Esophagus squamous epithelium (tissue), 4 donors: ENCODE measurements around the gene KCNH4.

Experiments used
- POLR2A ChIP-seq, 4 donors: fragments of 450-650 bp; IDR thresholded peaks; one replicate each; pipeline ENCODE4 v1.6.1; 2017; ENCODE audit warnings: antibody characterized with exemption in 4 of 4, mild to moderate bottlenecking in 4 of 4, moderate library complexity in 3 of 4
- TF ChIP-seq, protein P1 (sequence below), 6 experiments: fragments of 450-650 bp in 4 of 6; fragments of 200-600 bp in 2 of 6; sonication (generic) in 2 of 6; IDR thresholded peaks; one replicate each; pipeline ENCODE4 v1.5.1; 2016 to 2019; ENCODE audit warnings: antibody characterized with exemption in 6 of 6, mild to moderate bottlenecking in 4 of 6, moderate library complexity in 4 of 6

- TF ChIP-seq, protein P1, sequence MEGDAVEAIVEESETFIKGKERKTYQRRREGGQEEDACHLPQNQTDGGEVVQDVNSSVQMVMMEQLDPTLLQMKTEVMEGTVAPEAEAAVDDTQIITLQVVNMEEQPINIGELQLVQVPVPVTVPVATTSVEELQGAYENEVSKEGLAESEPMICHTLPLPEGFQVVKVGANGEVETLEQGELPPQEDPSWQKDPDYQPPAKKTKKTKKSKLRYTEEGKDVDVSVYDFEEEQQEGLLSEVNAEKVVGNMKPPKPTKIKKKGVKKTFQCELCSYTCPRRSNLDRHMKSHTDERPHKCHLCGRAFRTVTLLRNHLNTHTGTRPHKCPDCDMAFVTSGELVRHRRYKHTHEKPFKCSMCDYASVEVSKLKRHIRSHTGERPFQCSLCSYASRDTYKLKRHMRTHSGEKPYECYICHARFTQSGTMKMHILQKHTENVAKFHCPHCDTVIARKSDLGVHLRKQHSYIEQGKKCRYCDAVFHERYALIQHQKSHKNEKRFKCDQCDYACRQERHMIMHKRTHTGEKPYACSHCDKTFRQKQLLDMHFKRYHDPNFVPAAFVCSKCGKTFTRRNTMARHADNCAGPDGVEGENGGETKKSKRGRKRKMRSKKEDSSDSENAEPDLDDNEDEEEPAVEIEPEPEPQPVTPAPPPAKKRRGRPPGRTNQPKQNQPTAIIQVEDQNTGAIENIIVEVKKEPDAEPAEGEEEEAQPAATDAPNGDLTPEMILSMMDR (IDR thresholded peaks at IDR 0.05) = no peak
- no peak for TF ChIP-seq POLR2A (IDR thresholded peaks at IDR 0.05)
These were observed 11.6 kb downstream of the KCNH4 start for GRCh38 chr17:42169351-42169750.
